ENCODE data around the gene CD58. TPM values are rescaled to one million over a fixed set of nuclear protein-coding genes. Genes with fewer than 3 reads are reported as not detected.

The CD58 gene
- total RNA-seq, 4 donors from 2014 or later = 22.3 to 79.7 (median 24.4) TPM

DNA sequence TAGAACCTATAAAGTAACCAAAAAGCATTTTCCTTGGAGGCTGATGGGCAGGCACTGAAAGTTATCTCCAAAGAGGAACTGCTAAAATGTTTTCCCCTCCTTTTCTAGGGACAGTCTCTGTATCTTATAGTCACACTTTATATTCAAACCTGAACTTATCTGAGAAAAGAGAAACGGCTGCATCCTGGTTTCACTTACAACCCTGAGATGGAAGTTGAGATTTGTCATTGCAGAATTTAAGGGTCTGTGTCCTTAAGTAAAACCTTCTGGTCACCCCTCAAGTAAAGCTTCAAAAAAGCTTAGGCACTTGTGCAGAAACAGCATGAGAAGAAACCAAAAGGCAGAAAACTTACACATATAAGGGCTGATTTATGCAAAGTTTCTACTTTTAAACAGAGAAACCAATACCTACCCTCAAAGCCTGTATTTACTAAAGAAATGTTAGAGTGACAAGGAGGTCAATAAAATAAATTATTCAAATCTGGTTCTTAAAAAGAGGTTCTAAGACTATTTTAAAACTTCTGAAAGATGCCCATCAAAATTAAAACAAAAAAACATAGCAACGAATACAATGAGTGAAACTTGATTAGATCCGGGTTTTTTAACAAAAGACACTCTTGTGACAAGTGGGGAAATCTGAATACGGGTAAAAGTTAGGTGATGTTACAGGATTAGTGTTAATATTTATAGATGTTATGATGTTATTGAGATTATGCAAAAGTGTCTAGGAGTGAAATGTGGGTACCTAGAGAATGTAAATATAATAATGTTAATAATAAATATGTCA, 9.9 kb downstream of the CD58 start:
- H3K4me1 ChIP-seq = no peaks in the 10 kb centered on the region
- no peak overlapping the region for H3K27ac ChIP-seq
- no peaks in the 10 kb centered on the region for H3K36me3 ChIP-seq
- TF ChIP-seq, protein P1, sequence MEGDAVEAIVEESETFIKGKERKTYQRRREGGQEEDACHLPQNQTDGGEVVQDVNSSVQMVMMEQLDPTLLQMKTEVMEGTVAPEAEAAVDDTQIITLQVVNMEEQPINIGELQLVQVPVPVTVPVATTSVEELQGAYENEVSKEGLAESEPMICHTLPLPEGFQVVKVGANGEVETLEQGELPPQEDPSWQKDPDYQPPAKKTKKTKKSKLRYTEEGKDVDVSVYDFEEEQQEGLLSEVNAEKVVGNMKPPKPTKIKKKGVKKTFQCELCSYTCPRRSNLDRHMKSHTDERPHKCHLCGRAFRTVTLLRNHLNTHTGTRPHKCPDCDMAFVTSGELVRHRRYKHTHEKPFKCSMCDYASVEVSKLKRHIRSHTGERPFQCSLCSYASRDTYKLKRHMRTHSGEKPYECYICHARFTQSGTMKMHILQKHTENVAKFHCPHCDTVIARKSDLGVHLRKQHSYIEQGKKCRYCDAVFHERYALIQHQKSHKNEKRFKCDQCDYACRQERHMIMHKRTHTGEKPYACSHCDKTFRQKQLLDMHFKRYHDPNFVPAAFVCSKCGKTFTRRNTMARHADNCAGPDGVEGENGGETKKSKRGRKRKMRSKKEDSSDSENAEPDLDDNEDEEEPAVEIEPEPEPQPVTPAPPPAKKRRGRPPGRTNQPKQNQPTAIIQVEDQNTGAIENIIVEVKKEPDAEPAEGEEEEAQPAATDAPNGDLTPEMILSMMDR (IDR thresholded peaks at IDR 0.05) = no peak
- TF ChIP-seq POLR2A (IDR thresholded peaks at IDR 0.05) = no peak
- no peaks in the 10 kb centered on the region for H3K27me3 ChIP-seq
- no peaks in the 10 kb centered on the region for H3K9me3 ChIP-seq
- intact Hi-C loops (cut with DNase I; ENCODE audit: low total_unique reads) = no loop called here
- H3K4me3 ChIP-seq = no peak overlapping the region
- DNase-seq = no peak

DNA sequence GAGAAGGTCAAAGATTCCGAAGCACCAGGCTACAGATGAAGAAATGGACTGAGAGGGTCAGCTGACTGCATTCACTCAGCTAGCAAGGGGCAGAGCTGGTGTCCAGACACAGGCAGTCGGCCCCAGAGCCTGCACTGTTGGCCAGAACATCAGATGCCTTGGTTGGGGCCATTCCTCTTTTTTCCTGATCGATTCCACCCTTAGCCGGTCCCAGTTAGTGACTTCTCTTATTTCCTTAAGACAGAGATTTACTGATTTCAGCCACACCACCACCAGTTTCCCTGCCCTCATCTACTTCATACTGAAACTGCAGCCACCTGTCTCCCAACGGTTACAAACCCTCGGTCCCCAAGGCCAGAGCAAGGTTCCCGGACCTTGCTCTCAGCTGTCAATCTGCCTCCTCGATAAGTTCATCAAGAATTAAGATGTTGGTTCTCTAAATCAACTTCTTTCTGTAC, 11.5 kb downstream of the CD58 start:
- intact Hi-C loops (cut with DNase I; ENCODE audit: low total_unique reads) = no loop called here
- no peak for TF ChIP-seq POLR2A (IDR thresholded peaks at IDR 0.05)
- TF ChIP-seq, protein P1 (IDR thresholded peaks at IDR 0.05) = no peak
- Histone ChIP-seq H3K4me3 (no peak overlapping the region), H3K27me3 (no peaks in the 10 kb centered on the region), H3K9me3 (no peaks in the 10 kb centered on the region), H3K36me3 (no peaks in the 10 kb centered on the region), H3K27ac (no peak overlapping the region), H3K4me1 (no peaks in the 10 kb centered on the region)
- no peak for DNase-seq

DNA sequence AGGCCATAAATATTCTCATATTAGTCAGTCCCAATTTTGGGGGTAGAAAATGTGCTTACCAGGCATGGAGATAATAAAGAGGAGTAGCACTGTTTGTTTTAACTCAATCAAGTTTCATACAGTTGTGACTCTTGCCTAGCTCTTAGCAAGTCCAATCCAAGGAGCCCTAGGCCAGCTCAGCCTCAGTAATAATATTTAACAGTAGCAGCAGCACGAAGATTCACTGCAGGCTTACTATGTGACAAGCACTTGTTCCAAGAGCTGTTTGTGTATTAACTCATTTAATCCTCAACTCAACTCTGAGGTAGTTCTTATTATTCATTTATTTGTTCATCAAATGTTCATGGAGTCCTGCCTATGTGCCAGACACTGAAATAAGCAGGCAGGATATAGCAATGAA, 12.3 kb downstream of the CD58 start:
- Histone ChIP-seq H3K4me1 (no peaks in the 10 kb centered on the region), H3K36me3 (no peaks in the 10 kb centered on the region), H3K9me3 (no peaks in the 10 kb centered on the region), H3K4me3 (no peak overlapping the region), H3K27ac (no peak overlapping the region), H3K27me3 (no peaks in the 10 kb centered on the region)
- intact Hi-C loops (cut with DNase I; ENCODE audit: low total_unique reads) = no loop called here
- TF ChIP-seq, protein P1 (IDR thresholded peaks at IDR 0.05) = no peak
- no peak for TF ChIP-seq POLR2A (IDR thresholded peaks at IDR 0.05)
- DNase-seq = no peak

DNA sequence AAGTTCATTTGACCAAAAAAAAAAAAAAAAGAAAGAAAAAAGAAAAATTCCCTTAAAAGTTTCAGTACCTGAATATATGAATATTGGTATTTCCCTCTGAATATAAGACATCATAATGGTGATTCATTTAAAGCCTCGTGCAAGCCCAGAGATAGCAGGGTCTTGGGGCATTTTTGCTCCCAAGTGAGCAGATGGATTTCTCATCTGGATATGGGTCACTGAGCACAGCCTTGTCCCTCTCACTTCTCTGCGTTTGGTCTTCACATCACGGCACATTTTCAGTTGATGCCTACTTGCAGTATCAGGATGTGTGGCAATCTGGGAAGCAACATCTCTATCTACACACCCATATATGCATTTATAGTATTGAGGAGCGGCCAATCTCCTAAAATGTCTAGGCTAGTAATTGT, 12.7 kb downstream of the CD58 start:
- intact Hi-C loops (cut with DNase I; ENCODE audit: low total_unique reads) = no loop called here
- no peak for DNase-seq
- TF ChIP-seq POLR2A (IDR thresholded peaks at IDR 0.05) = no peak
- TF ChIP-seq, protein P1 (IDR thresholded peaks at IDR 0.05) = no peak

DNA sequence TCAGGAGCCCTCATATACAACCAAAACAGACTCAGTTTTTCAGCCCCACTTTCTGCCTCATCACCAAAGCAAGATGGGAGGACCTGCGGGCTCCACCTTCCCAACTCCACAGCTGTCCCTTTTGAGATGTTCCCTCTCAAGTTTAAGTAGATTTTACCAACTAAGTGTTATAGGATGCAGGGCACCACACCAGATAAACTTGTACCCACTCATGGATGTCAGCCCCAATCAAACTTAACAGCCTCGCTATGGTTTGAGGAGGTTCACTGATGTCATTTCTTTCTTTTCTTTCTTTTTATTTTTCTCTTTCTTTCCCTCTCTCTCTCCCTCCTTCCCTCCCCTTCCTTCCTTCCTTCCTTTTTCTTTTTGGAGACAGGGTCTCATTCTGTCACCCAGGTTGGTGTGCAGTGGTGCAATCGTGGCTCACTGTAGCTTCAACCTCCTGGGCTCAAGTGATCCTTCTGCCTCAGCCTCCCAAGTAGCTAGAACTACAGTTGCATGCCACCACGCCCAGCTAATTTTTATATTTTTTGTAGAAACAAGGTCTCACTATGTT, 13.4 kb downstream of the CD58 start:
- no peak for DNase-seq
- Histone ChIP-seq H3K36me3 (no peaks in the 10 kb centered on the region), H3K27ac (no peak overlapping the region), H3K4me1 (no peaks in the 10 kb centered on the region), H3K27me3 (no peaks in the 10 kb centered on the region), H3K4me3 (no peak overlapping the region), H3K9me3 (no peaks in the 10 kb centered on the region)
- TF ChIP-seq POLR2A (IDR thresholded peaks at IDR 0.05) = no peak
- TF ChIP-seq, protein P1 (IDR thresholded peaks at IDR 0.05) = no peak
- intact Hi-C loops (cut with DNase I; ENCODE audit: low total_unique reads) = no loop called here

More for the DNA sequence above, 12.7 kb downstream of the CD58 start:
- Histone ChIP-seq H3K4me1 (no peaks in the 10 kb centered on the region), H3K36me3 (no peaks in the 10 kb centered on the region), H3K4me3 (no peak overlapping the region), H3K27me3 (no peaks in the 10 kb centered on the region), H3K27ac (no peak overlapping the region), H3K9me3 (no peaks in the 10 kb centered on the region)
